Measurements from ENCODE around the gene CAPZB.

Gene CAPZB

DNA sequence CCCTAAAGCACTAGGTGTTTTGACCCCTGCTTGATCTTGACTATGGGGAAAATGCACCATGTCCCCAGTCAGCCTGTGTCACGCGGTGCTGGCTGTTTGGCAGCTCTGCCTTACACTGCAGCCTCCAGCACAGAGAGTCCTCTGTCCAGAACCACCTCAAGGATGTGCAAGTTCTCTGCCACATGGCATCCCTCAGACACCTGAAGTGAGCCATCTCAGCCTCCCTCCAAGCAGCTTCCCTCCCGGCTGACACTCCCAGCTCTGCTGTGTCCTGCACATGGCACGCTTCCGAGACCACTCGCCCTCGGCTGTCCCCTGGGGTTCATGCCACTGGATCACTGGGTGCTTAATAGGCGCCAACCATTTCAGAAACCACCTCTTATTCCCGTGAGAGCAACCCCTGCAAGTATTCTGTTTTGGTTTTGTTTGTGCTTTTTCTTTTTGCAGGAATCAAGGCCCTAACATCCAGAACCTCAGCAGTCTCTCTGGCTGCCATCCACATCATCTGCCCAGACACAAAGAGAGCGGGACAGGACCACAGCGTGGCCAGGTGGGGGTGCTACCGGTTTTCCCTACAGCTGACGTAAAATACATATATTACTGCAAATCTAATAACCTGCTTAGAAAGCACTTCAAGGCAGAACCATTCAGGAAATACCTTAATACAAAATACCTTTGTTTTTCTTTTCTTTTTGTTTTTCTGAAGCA lies 45.7 kb downstream of the CAPZB start:
- Histone ChIP-seq H3K9me3 (replicated peaks; ENCODE audit: insufficient read depth, low read length) (no peaks in the 10 kb centered on the region), H3K27ac (ENCODE audit: low read length) (no peak overlapping the region), H3K79me2 (ENCODE audit: low read length) (peaks cover 92% of the 10 kb centered on the region), H3K27me3 (replicated peaks; ENCODE audit: insufficient read depth, low read length) (no peaks in the 10 kb centered on the region), H2AFZ (ENCODE audit: low read length) (no peak overlapping the region), H3K4me2 (ENCODE audit: low read depth, low read length) (no peak overlapping the region), H3K36me3 (replicated peaks; ENCODE audit: insufficient read depth, low read length) (no peaks in the 10 kb centered on the region; the same call in 1 of the 2 replicates), H3K4me3 (ENCODE audit: low read length) (no peak overlapping the region), H3K9ac (ENCODE audit: low read length) (no peak overlapping the region), H3K9me2 (replicated peaks; ENCODE audit: insufficient read depth, low read length) (no peaks in the 10 kb centered on the region), H3F3A (ENCODE audit: insufficient read depth, low read length) (no peaks in the 10 kb centered on the region), H4K20me1 (ENCODE audit: insufficient read depth, low read length) (peaks cover 4% of the 10 kb centered on the region; the same call in 1 of the 2 replicates), H3K4me1 (ENCODE audit: low read length) (no peaks in the 10 kb centered on the region)
- DNase-seq = no peak
- TF ChIP-seq EZH2phosphoT487 (IDR thresholded peaks at IDR 0.05; ENCODE audit: low read length) (no peak), EZH2 (optimal IDR thresholded peaks at IDR 0.05; ENCODE audit: low read depth, low read length) (no peak)
- TF ChIP-seq, protein P1, sequence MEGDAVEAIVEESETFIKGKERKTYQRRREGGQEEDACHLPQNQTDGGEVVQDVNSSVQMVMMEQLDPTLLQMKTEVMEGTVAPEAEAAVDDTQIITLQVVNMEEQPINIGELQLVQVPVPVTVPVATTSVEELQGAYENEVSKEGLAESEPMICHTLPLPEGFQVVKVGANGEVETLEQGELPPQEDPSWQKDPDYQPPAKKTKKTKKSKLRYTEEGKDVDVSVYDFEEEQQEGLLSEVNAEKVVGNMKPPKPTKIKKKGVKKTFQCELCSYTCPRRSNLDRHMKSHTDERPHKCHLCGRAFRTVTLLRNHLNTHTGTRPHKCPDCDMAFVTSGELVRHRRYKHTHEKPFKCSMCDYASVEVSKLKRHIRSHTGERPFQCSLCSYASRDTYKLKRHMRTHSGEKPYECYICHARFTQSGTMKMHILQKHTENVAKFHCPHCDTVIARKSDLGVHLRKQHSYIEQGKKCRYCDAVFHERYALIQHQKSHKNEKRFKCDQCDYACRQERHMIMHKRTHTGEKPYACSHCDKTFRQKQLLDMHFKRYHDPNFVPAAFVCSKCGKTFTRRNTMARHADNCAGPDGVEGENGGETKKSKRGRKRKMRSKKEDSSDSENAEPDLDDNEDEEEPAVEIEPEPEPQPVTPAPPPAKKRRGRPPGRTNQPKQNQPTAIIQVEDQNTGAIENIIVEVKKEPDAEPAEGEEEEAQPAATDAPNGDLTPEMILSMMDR (IDR thresholded peaks at IDR 0.05; ENCODE audit: low read length) = no peak

DNA sequence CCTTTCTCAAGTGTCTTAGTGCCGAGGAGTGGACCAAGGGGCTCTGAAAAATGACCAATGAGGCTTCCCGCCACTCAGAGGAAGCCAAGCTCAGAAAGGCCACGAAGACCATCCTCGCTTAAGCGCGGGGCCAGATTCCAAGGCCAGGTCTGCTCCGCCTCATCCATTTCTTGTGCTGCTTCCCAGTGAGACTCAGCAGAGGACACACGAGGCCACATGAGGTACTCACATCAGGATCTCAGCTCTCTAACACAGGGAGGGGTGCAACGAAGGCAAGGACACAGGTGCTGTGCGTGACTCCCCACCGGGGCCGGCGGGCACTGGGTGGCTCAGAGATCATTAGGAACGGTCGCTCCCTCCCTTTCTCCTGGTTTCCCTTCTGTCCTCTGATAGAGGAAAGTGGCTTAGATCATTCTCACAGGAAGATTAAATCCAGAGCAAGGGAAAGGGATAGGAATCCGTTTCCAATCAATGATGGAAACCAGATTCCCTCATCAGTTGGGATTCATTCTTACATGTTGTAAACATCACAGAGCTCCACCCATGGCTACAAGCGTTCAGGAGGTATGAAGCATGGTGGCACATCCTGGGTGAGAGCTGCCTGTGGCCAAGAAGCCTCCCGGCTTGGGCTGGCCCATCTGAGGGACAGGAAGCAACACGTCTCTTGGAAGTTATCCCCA lies 46.7 kb downstream of the CAPZB start:
- Histone ChIP-seq H3K36me3 (replicated peaks; ENCODE audit: insufficient read depth, low read length) (no peaks in the 10 kb centered on the region; the same call in 1 of the 2 replicates), H3K27ac (ENCODE audit: low read length) (no peak overlapping the region), H4K20me1 (ENCODE audit: insufficient read depth, low read length) (peaks cover 4% of the 10 kb centered on the region; the same call in 1 of the 2 replicates), H3F3A (ENCODE audit: insufficient read depth, low read length) (no peaks in the 10 kb centered on the region), H2AFZ (ENCODE audit: low read length) (no peak overlapping the region), H3K4me2 (ENCODE audit: low read depth, low read length) (no peak overlapping the region), H3K79me2 (ENCODE audit: low read length) (peaks cover 93% of the 10 kb centered on the region), H3K9me2 (replicated peaks; ENCODE audit: insufficient read depth, low read length) (no peaks in the 10 kb centered on the region), H3K27me3 (replicated peaks; ENCODE audit: insufficient read depth, low read length) (no peaks in the 10 kb centered on the region), H3K9ac (ENCODE audit: low read length) (no peak overlapping the region), H3K4me1 (ENCODE audit: low read length) (no peaks in the 10 kb centered on the region), H3K4me3 (ENCODE audit: low read length) (no peak overlapping the region), H3K9me3 (replicated peaks; ENCODE audit: insufficient read depth, low read length) (no peaks in the 10 kb centered on the region)
- DNase-seq = no peak
- TF ChIP-seq EZH2 (optimal IDR thresholded peaks at IDR 0.05; ENCODE audit: low read depth, low read length) (no peak), EZH2phosphoT487 (IDR thresholded peaks at IDR 0.05; ENCODE audit: low read length) (no peak)
- TF ChIP-seq, protein P1 (IDR thresholded peaks at IDR 0.05; ENCODE audit: low read length) = no peak

DNA sequence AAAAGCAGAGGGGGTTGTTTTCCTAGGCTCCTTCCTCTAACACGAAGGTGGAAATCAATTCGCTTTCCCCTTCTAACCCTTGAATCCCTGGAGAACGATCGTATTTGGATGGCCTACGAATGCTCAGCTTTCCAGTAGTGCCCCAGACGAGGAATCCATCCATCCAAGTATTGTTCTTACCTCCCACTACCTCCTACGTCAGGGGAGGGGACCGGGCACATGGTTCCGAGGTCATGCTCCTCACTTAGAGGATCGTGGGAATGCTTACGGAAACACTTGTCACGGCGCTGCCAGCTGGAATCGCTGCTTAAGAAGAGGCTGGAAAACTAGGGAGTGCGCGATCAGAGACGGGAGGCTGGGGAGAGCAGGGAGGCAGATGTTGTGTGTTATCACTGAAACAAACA lies 47.4 kb downstream of the CAPZB start:
- Histone ChIP-seq H3K79me2 (ENCODE audit: low read length) (peaks cover 93% of the 10 kb centered on the region), H3K9me3 (replicated peaks; ENCODE audit: insufficient read depth, low read length) (no peaks in the 10 kb centered on the region), H3F3A (ENCODE audit: insufficient read depth, low read length) (no peaks in the 10 kb centered on the region), H3K4me3 (ENCODE audit: low read length) (no peak overlapping the region), H3K27ac (ENCODE audit: low read length) (no peak overlapping the region), H3K27me3 (replicated peaks; ENCODE audit: insufficient read depth, low read length) (no peaks in the 10 kb centered on the region), H3K36me3 (replicated peaks; ENCODE audit: insufficient read depth, low read length) (no peaks in the 10 kb centered on the region; the same call in 1 of the 2 replicates), H3K4me2 (ENCODE audit: low read depth, low read length) (no peak overlapping the region), H3K9ac (ENCODE audit: low read length) (no peak overlapping the region), H4K20me1 (ENCODE audit: insufficient read depth, low read length) (peaks cover 4% of the 10 kb centered on the region; the same call in 1 of the 2 replicates), H3K4me1 (ENCODE audit: low read length) (no peaks in the 10 kb centered on the region), H3K9me2 (replicated peaks; ENCODE audit: insufficient read depth, low read length) (no peaks in the 10 kb centered on the region), H2AFZ (ENCODE audit: low read length) (no peak overlapping the region)
- TF ChIP-seq, protein P1 (IDR thresholded peaks at IDR 0.05; ENCODE audit: low read length) = no peak
- no peak for TF ChIP-seq EZH2 (optimal IDR thresholded peaks at IDR 0.05; ENCODE audit: low read depth, low read length)
- no peak for TF ChIP-seq EZH2phosphoT487 (IDR thresholded peaks at IDR 0.05; ENCODE audit: low read length)
- DNase-seq = no peak
